GM18907 (cell line): ENCODE data around the gene RAB40C.
A peak's percentile ranks its signal among the peaks of the same experiment; 100 is the strongest.

Experiments used
- ATAC-seq: cut with Tn5 transposase; IDR thresholded peaks from one replicate; pipeline ENCODE4 v1.9.1; 2021; ENCODE audit warnings: mild to moderate bottlenecking, moderate library complexity; ENCODE audit not compliant: unreplicated experiment

RAB40C gene

DNA sequence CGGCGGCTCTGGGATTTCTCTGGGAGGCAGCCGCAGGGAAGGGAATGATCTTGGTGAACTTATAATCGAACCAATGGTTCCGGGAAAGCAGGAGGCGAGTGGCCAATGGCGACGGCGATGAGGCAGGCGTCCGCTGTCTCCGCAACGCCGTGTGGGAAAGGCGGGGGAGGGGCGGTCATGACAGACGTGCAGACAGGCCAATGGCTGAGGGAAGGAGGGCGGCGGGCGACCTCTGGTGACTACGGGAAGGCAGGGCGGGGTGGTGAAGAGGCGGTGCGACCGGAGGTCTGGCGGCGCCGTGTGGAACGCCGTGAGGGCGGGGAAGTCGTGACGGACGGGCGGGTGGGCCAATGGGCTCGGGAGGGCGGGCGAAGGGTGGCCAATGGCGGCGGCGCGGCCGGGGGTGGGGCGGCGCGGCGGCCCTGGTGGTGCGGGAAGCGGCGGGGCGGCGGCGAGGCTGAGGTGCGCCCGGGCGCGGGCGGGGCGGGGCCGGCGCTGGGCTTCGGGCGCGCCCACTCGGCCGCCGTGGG, at the start of gene RAB40C:
Gene RAB40C (plus strand): TSS at position 409 of the 530 bp plus-strand sequence. CDS start 226 bp downstream, outside the sequence.
- ATAC-seq, result peak; percentile 80

GRCh38 chr16:540645-541340, 49.1 kb upstream of the RAB40C start:
- ATAC-seq, result no peak

- ATAC-seq, result no peak
These were observed 46.3 kb upstream of the RAB40C start for GRCh38 chr16:543301-544164.

- ATAC-seq, result no peak
These were observed 45.3 kb upstream of the RAB40C start for GRCh38 chr16:544517-544916.

- no peak for ATAC-seq
These were observed 42.7 kb upstream of the RAB40C start for GRCh38 chr16:546909-547770.

GRCh38 chr16:548586-548985, 41.3 kb upstream of the RAB40C start:
- no peak for ATAC-seq

GRCh38 chr16:549544-550263, 40.2 kb upstream of the RAB40C start:
- no peak for ATAC-seq

DNA sequence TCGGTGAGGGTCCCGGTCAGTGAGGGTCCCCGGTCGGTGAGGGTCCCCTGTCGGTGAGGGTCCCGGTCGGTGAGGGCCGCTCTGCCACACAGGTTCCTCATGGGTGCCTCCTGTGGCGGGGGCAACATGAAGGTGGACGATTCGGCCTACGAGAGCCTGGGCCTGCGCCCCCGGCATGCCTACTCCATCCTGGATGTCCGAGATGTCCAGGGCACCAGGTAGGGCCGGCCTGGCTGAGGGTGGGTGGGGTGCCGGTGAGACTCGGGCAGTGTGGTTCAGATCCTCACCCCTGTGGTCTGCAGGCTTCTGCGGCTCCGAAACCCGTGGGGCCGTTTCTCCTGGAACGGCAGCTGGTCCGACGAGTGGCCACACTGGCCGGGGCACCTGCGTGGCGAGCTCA, 38.7 kb upstream of the RAB40C start:
- no peak for ATAC-seq

GRCh38 chr16:552171-552570, 37.7 kb upstream of the RAB40C start:
- ATAC-seq, result no peak

DNA sequence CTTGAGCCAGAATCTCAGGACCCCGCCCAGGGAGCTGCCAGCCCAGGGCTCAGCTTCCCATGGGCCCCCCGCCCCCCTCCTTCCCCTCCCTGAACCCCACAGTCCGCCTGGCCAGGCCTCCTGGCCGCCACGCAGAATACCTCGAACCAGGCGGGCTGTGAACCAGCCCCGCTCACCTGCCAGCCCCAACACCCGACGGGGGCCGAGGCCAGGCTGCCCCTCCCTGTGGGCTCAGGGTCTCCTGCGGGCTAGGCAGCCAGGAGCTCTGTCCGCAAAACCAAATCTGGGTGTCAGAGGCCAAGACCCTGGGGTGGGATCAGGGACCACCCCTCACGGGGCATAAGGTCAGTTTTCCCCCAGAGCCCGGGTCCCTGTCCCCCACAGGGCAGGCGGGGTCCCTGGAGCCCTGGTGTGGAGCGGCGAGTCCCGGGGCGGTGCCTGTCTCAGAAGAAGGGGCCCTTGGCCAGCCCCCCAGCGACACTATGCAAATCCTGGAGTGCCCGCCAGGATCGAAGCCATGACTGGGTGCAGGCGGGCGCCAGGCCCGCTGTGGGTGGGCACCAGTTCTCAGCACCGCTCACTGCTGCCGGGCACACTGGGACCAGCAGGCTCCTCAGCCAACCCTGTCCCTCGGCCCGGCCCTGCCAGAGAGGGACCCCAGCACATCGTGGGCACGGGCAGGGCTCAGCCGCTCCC, 36.1 kb upstream of the RAB40C start:
- no peak for ATAC-seq

GRCh38 chr16:554297-554621, 35.6 kb upstream of the RAB40C start:
- ATAC-seq, result no peak

- no peak for ATAC-seq
These were observed 35.1 kb upstream of the RAB40C start for GRCh38 chr16:554640-555365.

- ATAC-seq, result no peak
These were observed 34.1 kb upstream of the RAB40C start for GRCh38 chr16:555528-556473.

- ATAC-seq, result no peak
These were observed 33.2 kb upstream of the RAB40C start for GRCh38 chr16:556474-557173.

DNA sequence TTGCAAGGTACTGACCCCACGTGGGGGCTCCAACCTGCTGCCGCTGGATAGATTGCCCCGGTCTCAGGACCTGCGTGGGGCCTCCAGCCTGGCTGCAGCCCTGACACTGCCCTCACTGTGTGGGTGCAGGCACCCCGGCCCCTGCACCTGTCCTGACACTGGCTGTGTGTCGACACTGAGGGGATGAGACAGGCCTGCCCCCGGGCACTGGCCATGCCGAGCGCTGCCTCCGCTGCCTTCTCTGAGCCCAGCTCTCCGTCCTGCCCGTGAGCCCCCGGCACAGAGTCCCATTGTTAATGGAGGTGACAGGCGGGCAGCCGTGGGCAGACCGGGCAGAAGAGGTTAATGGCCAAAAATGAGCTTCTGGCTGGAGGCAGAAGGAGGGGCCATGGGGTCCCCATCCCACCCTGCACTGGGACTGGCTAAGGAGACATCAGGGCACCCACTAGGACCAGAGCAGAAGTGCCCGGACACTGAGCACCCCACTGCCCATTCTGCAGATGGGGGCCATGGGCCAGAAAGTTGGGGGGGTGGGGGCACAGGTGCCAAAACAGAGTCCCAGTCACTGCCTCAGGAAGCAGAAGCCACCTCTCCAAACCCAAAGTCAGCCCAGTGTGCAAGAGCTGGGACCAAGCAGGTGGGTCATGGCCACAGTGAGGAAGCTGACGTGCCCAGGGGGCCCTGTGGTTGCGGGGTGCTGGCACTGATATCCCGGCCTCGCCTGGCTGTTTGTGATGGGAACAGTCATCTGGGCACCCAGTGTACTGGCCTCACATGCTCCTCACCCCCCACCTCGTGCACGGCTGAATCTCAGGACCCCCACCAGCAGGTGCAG, 32.2 kb upstream of the RAB40C start:
- no peak for ATAC-seq

DNA sequence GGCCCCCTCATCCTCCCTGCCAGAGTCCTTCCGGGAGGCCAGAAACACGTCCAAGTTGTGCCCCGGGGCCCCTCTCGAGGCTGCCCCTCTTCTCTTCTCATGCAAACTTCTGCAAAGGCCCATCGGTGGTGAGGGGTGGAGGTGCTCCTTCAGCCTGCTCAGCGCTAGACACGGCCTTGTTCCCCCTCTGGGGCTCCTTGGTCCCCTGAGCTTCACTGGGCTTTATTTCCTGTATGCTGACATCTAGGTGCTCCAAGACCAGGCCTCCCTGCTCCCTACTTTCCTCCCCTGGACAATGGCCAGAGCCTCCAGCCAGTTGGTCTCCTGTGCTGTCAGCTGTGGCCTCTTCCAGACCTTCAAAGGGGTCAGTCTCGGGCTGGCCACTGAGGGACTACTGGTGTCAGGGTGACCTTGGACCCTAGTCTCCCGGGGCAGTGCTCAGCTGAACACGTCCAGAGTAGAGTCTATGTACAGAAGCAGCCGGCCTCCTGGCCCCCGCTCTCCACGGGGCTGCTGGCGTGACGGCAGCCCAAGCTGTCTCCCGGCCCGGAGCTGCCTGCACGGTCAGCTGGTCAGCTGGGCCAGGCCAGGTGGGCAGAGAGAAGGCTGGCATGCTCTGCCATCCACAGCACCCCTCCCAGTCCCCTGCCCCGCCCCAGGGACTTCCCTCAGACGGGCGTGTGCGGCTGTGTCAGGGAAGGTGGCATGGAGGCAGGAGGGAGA, 31.4 kb upstream of the RAB40C start:
- ATAC-seq, result no peak
